ENCODE data around the gene KIAA0586. TPM values are rescaled to one million over a fixed set of nuclear protein-coding genes. Genes with fewer than 3 reads are reported as not detected.

Gene KIAA0586
- total and polyA plus RNA-seq, 2 of the 13 experiments (the other 11 are each of a cell fraction or from before 2014, with no cell fraction given): 12.6 to 25.2 TPM

GRCh38 chr14:58537004-58537403 is 109.5 kb downstream of the KIAA0586 start:
- no peak overlapping the region for H3K9ac ChIP-seq (ENCODE audit: insufficient read depth, low read depth, low read length)
- no peak overlapping the region for H3K4me2 ChIP-seq (ENCODE audit: low read depth, low read length)
- no TSS peak for BruUV-seq (replicated peaks)
- H4K20me1 ChIP-seq (ENCODE audit: insufficient read depth, low read length): no peaks in the 10 kb centered on the region
- FAIRE-seq (no peak), ATAC-seq (no peak), DNase-seq (ENCODE audit: low spot score) (no peak)
- no peak overlapping the region for H2AFZ ChIP-seq (ENCODE audit: low read length)
- H3K27ac ChIP-seq (ENCODE audit: extremely low read length, insufficient read depth, low read length): no peak overlapping the region
- TF ChIP-seq ZNF225 (CRISPR knock-in tag; IDR thresholded peaks at IDR 0.05) (no peak), ZNF276 (CRISPR knock-in tag; IDR thresholded peaks at IDR 0.05; ENCODE audit: low read depth) (no peak), CERS6 (CRISPR knock-in tag; IDR thresholded peaks at IDR 0.05) (no peak), ZNF761 (CRISPR knock-in tag; conservative IDR thresholded peaks at IDR 0.05) (no peak), CENPT (CRISPR knock-in tag; IDR thresholded peaks at IDR 0.05; ENCODE audit: low read depth) (no peak), ZNF101 (CRISPR knock-in tag; IDR thresholded peaks at IDR 0.05; ENCODE audit: borderline replicate concordance, low read depth) (no peak), MIER3 (CRISPR knock-in tag; IDR thresholded peaks at IDR 0.05; ENCODE audit: borderline replicate concordance) (no peak), ZNF280D (CRISPR knock-in tag; IDR thresholded peaks at IDR 0.05) (no peak)
- H3K4me1 ChIP-seq (ENCODE audit: insufficient read depth, low read length): no peaks in the 10 kb centered on the region
- ChIA-PET POLR2A (no interaction called here), CTCF (ENCODE audit: low intra/inter-chr PET ratio, low total read pairs) (no interaction called here)
- H3K9me3 ChIP-seq (ENCODE audit: low read length): no peaks in the 10 kb centered on the region
- intact Hi-C loops (cut with micrococcal nuclease; ENCODE audit: unreplicated experiment) (no loop called here), in situ Hi-C loops (cut with HindIII; ENCODE audit: extremely low pct_ligation_motif_present, low pct_unique_long_range_greater_than_20kb) (no loop called here)
- no peak overlapping the region for H3K4me3 ChIP-seq (replicated peaks in 1 of 3; ENCODE audit: insufficient read depth in 1 of 3, low read depth in 2 of 3, low read length in 3 of 3)
- no peaks in the 10 kb centered on the region for H3K27me3 ChIP-seq (ENCODE audit: control insufficient read depth in 1 of 2, insufficient read depth in 2 of 2, low read length in 2 of 2)
- H3K79me2 ChIP-seq (ENCODE audit: insufficient read depth, low read length): no peaks in the 10 kb centered on the region
- H3K36me3 ChIP-seq (replicated peaks in 1 of 2; ENCODE audit: control insufficient read depth in 1 of 2, insufficient read depth in 2 of 2, low read length in 2 of 2): no peaks in the 10 kb centered on the region
- WGBS (ENCODE audit: low lambda C conversion rate): 97% methylated on average over 3 of the region's 3 CpGs

All from HepG2 (cell line).